H1 (cell line): ENCODE results near the gene ASCC1. TPM values are rescaled to one million over a fixed set of nuclear protein-coding genes. Genes with fewer than 3 reads are reported as not detected.

Source experiments
- CTCF ChIA-PET: fragments of 300-600 bp; sonication (Branson Sonifier 250); formaldehyde crosslinking; loops from one replicate; lab custom pipeline; 2021; ENCODE audit not compliant: partially characterized antibody; lab: Charles Lee
- POLR2A ChIA-PET: fragments of 300-600 bp; sonication (Branson Sonifier 250); formaldehyde crosslinking; loops from one replicate; lab custom pipeline; 2021; ENCODE audit warnings: inconsistent platforms; ENCODE audit not compliant: partially characterized antibody; lab: Charles Lee
- DNase-seq, 2 experiments: peaks; one replicate each; pipeline versions ENCODE4 v3.0.0 to v3.0.0-alpha.2; 2010 to 2022; ENCODE audit warnings: low spot score in 2 of 2, low read depth in 1 of 2, mixed read lengths in 1 of 2
- FAIRE-seq: peaks from 2 replicates; lab custom pipeline; 2011; peaks lifted over from hg19 to GRCh38; lab: Jason Lieb, UNC
- H2AFZ ChIP-seq: 2 replicates; pipeline ENCODE4 v1.8.1; 2012; ENCODE audit warnings: low read length, inconsistent platforms
- H2AK5ac ChIP-seq: 2 replicates; pipeline ENCODE4 v1.6.1; 2013; ENCODE audit warnings: low read depth, low read length
- H2BK120ac ChIP-seq: replicated peaks from 2 replicates; pipeline ENCODE3; 2013; ENCODE audit warnings: low read depth, low read length, inconsistent platforms
- H2BK12ac ChIP-seq: 2 replicates; pipeline ENCODE4 v1.6.1; 2013; ENCODE audit warnings: low read depth, low read length
- H2BK15ac ChIP-seq: 2 replicates; pipeline ENCODE4 v1.6.1; 2013; ENCODE audit warnings: low read length
- H2BK20ac ChIP-seq: 2 replicates; pipeline ENCODE4 v1.6.1; 2013; ENCODE audit warnings: low read length
- H2BK5ac ChIP-seq: 2 replicates; pipeline ENCODE4 v1.6.1; 2013; ENCODE audit warnings: low read depth, low read length
- H3K14ac ChIP-seq: 2 replicates; pipeline ENCODE4 v1.6.1; 2013; ENCODE audit warnings: inconsistent platforms; ENCODE audit not compliant: insufficient read length
- H3K18ac ChIP-seq: 2 replicates; pipeline ENCODE4 v1.6.1; 2013; ENCODE audit warnings: low read length; ENCODE audit errors: extremely low read depth
- H3K23ac ChIP-seq: 2 replicates; pipeline ENCODE4 v1.6.1; 2013; ENCODE audit warnings: inconsistent platforms; ENCODE audit not compliant: insufficient read length
- H3K23me2 ChIP-seq: 2 replicates; pipeline ENCODE4 v1.6.1; 2013; ENCODE audit warnings: low read depth, low read length
- H3K27ac ChIP-seq: 2 replicates; pipeline ENCODE4 v1.6.1; 2011; ENCODE audit warnings: low read depth, low read length, inconsistent platforms
- H3K27me3 ChIP-seq, 4 experiments: replicated peaks in 1 of 4; 1 replicate in 1 of 4; 2 replicates in 3 of 4; pipeline versions ENCODE4 v1.6.1 to v1.8.1; 2011 to 2013; ENCODE audit warnings: low read length in 3 of 4, mild to moderate bottlenecking in 3 of 4, inconsistent platforms in 2 of 4, mixed read lengths in 2 of 4, moderate library complexity in 1 of 4; ENCODE audit not compliant: control insufficient read depth in 3 of 4, insufficient read depth in 3 of 4; ENCODE audit errors: extremely low read depth in 1 of 4
- H3K36me3 ChIP-seq, 4 experiments: 2 replicates each; pipeline versions ENCODE4 v1.6.1 to v1.8.1; 2011 to 2013; ENCODE audit warnings: mild to moderate bottlenecking in 4 of 4, low read length in 3 of 4, moderate library complexity in 2 of 4, control low read depth in 1 of 4, inconsistent platforms in 1 of 4; ENCODE audit not compliant: insufficient read depth in 4 of 4, control insufficient read depth in 2 of 4
- H3K4ac ChIP-seq: replicated peaks from 2 replicates; pipeline ENCODE3; 2013; ENCODE audit warnings: low read length, low read depth, mixed read lengths, inconsistent platforms; ENCODE audit not compliant: insufficient read length
- H3K4me1 ChIP-seq, 4 experiments: replicated peaks in 1 of 4; 1 replicate in 1 of 4; 2 replicates in 3 of 4; pipeline versions ENCODE4 v1.6.1 to v1.8.1; 2011 to 2013; ENCODE audit warnings: low read length in 3 of 4, inconsistent platforms in 2 of 4, mixed read lengths in 1 of 4; ENCODE audit not compliant: insufficient read depth in 4 of 4, control insufficient read depth in 3 of 4
- H3K4me2 ChIP-seq, 2 experiments: 2 replicates each; pipeline versions ENCODE4 v1.6.1 to v1.8.1; 2011 to 2013; ENCODE audit warnings: low read depth in 2 of 2, low read length in 2 of 2, control low read depth in 1 of 2, inconsistent platforms in 1 of 2, mild to moderate bottlenecking in 1 of 2; ENCODE audit not compliant: insufficient read depth in 1 of 2
- H3K4me3 ChIP-seq, 4 experiments: fragments of 200-600, 300-600 bp in 1 of 4; sonication (generic), shearing (Covaris generic), sonication (Bioruptor Twin) in 1 of 4; 2 replicates each; pipeline versions ENCODE4 v1.5.1 to v1.8.1; 2011 to 2016; ENCODE audit warnings: low read length in 4 of 4, low read depth in 3 of 4, control low read depth in 2 of 4, inconsistent platforms in 2 of 4, mild to moderate bottlenecking in 2 of 4, mixed read lengths in 1 of 4, moderate library complexity in 1 of 4; ENCODE audit not compliant: insufficient read depth in 2 of 4; ENCODE audit errors: extremely low read depth in 1 of 4
- H3K56ac ChIP-seq: replicated peaks from 2 replicates; pipeline ENCODE3; 2013; ENCODE audit warnings: low read depth, mild to moderate bottlenecking, mixed read lengths, low read length, inconsistent platforms; ENCODE audit not compliant: insufficient read length
- H3K79me1 ChIP-seq: 2 replicates; pipeline ENCODE4 v1.6.1; 2013; ENCODE audit warnings: low read depth, low read length, control low read depth
- H3K79me2 ChIP-seq, 2 experiments: 2 replicates each; pipeline versions ENCODE4 v1.6.1 to v1.8.1; 2012 to 2013; ENCODE audit warnings: low read length in 2 of 2, mild to moderate bottlenecking in 2 of 2, inconsistent platforms in 1 of 2; ENCODE audit not compliant: insufficient read depth in 2 of 2, control insufficient read depth in 1 of 2
- H3K9ac ChIP-seq, 4 experiments: replicated peaks in 1 of 4; 1 replicate in 1 of 4; 2 replicates in 3 of 4; pipeline versions ENCODE4 v1.6.1 to v1.8.1; 2011 to 2013; ENCODE audit warnings: low read depth in 3 of 4, low read length in 3 of 4, control low read depth in 2 of 4, mild to moderate bottlenecking in 2 of 4, moderate library complexity in 2 of 4, inconsistent platforms in 1 of 4; ENCODE audit errors: extremely low read depth in 1 of 4
- H3K9me3 ChIP-seq, 2 experiments: 2 replicates each; pipeline versions ENCODE4 v1.6.1 to v1.8.1; 2012 to 2013; ENCODE audit warnings: mild to moderate bottlenecking in 2 of 2, moderate library complexity in 2 of 2, control low read depth in 1 of 2, inconsistent platforms in 1 of 2, low read depth in 1 of 2, low read length in 1 of 2, mixed read lengths in 1 of 2; ENCODE audit not compliant: insufficient read depth in 2 of 2
- H4K20me1 ChIP-seq, 2 experiments: replicated peaks in 1 of 2; 2 replicates each; pipeline versions ENCODE3 to v1.8.1; 2011 to 2013; ENCODE audit warnings: inconsistent platforms in 2 of 2, low read length in 2 of 2, mild to moderate bottlenecking in 1 of 2; ENCODE audit not compliant: insufficient read depth in 2 of 2, control insufficient read depth in 1 of 2
- H4K5ac ChIP-seq: 2 replicates; pipeline ENCODE4 v1.6.1; 2013; ENCODE audit warnings: low read length, low read depth, mixed read lengths, inconsistent platforms; ENCODE audit not compliant: insufficient read length
- H4K8ac ChIP-seq: 2 replicates; pipeline ENCODE4 v1.8.0; 2013; ENCODE audit warnings: mild to moderate bottlenecking, moderate library complexity, low read length, inconsistent platforms; ENCODE audit not compliant: insufficient read depth; ENCODE audit errors: extremely low read depth
- H4K91ac ChIP-seq: replicated peaks from 2 replicates; pipeline ENCODE3; 2013; ENCODE audit warnings: low read length, mixed read lengths, inconsistent platforms; ENCODE audit not compliant: insufficient read length
- BACH1 ChIP-seq: IDR thresholded peaks from 2 replicates; pipeline ENCODE4 v1.6.1; 2012; ENCODE audit warnings: low read length, improper control_type of control experiment
- CBX8 ChIP-seq: fragments of 300-800, 300-1000 bp; sonication (generic); IDR thresholded peaks from 2 replicates; pipeline ENCODE4 v1.7.1; 2016; ENCODE audit warnings: low read depth, low read length, borderline replicate concordance
- JUN ChIP-seq: IDR thresholded peaks from 2 replicates; pipeline ENCODE4 v1.6.1; 2011; ENCODE audit warnings: low read depth, mild to moderate bottlenecking, improper control_type of control experiment, low read length
- KDM1A ChIP-seq: fragments of 200-600, 300-600 bp; sonication (generic); IDR thresholded peaks from 2 replicates; pipeline ENCODE4 v1.7.1; 2016; ENCODE audit warnings: mild to moderate bottlenecking, low read length, borderline replicate concordance
- KDM5A ChIP-seq: fragments of 200-600 bp; IDR thresholded peaks from 2 replicates; pipeline ENCODE4 v1.7.1; 2012; ENCODE audit warnings: mild to moderate bottlenecking, low read length, inconsistent platforms, mixed read lengths
- NRF1 ChIP-seq: IDR thresholded peaks from 2 replicates; pipeline ENCODE4 v1.6.1; 2011; ENCODE audit warnings: mild to moderate bottlenecking, low read depth, low read length, improper control_type of control experiment
- RBBP5 ChIP-seq: IDR thresholded peaks from 2 replicates; pipeline ENCODE4 v1.7.1; 2012; ENCODE audit warnings: low read depth, mild to moderate bottlenecking, inconsistent platforms, low read length, moderate library complexity, borderline replicate concordance
- SP4 ChIP-seq: IDR thresholded peaks from 2 replicates; pipeline ENCODE4 v1.6.1; 2012; ENCODE audit warnings: low read length, inconsistent platforms
- TBP ChIP-seq: IDR thresholded peaks from 2 replicates; pipeline ENCODE4 v1.6.1; 2011; ENCODE audit warnings: low read depth, low read length, improper control_type of control experiment
- WGBS, 2 experiments: shearing (Covaris generic) in 1 of 2; methylation state at CpG; one replicate each; pipeline versions ENCODE4 v1.1.6 to v1.1.7; 2013 to 2015; ENCODE audit warnings: low lambda C conversion rate in 2 of 2, mixed read lengths in 2 of 2, inconsistent platforms in 1 of 2, low coverage in 1 of 2, missing lambda C conversion rate in 1 of 2; ENCODE audit not compliant: insufficient replicate concordance in 2 of 2, insufficient coverage in 1 of 2, insufficient read length in 1 of 2; ENCODE audit errors: extremely low coverage in 1 of 2, missing lambda C conversion rate in 1 of 2; 5-methylcytosine and 5-hydroxymethylcytosine counted together
- polyA plus RNA-seq, 7 experiments: library from polyadenylated mRNA; depleted of rRNA in 3 of 7; stranded (reverse) in 5 of 7; unstranded in 2 of 7; fragments of >200 nt in 5 of 7; fragments of 200-250 nt in 2 of 7; gene quantifications; 1 replicate in 5 of 7; 2 replicates in 1 of 7; 4 replicates in 1 of 7; pipeline versions ENCODE4 v1.2.1 to v1.2.3, GENCODE V29; 2011 to 2013; ENCODE audit warnings: missing spikeins in 2 of 7, mixed read lengths in 2 of 7
- total RNA-seq: library from RNA; stranded (reverse); fragmentation: NEBNext Ultra II Directional; extraction: Animal tissue kit (Norgen Biotek cat#: 25700); gene quantifications from 2 replicates; pipeline ENCODE4 v1.2.1, GENCODE V29; 2021
- TF ChIP-seq, protein P1 (sequence below): IDR thresholded peaks from 2 replicates; pipeline ENCODE4 v1.6.1; 2012; ENCODE audit warnings: inconsistent platforms
- TF ChIP-seq, protein P2 (sequence below), 3 experiments: IDR thresholded peaks; 1 replicate in 2 of 3; 2 replicates in 1 of 3; pipeline versions ENCODE4 v1.5.1 to v1.6.1; 2011; ENCODE audit warnings: low read length in 3 of 3, mild to moderate bottlenecking in 3 of 3, inconsistent platforms in 2 of 3, low read depth in 1 of 3, moderate library complexity in 1 of 3; ENCODE audit not compliant: insufficient read depth in 1 of 3; ENCODE audit errors: control extremely low read depth in 1 of 3

The ASCC1 gene
- total and polyA plus RNA-seq, 2 of the 8 experiments (the other 6 are each of a cell fraction or from before 2014, with no cell fraction given): 25.6 to 35.8 TPM

DNA sequence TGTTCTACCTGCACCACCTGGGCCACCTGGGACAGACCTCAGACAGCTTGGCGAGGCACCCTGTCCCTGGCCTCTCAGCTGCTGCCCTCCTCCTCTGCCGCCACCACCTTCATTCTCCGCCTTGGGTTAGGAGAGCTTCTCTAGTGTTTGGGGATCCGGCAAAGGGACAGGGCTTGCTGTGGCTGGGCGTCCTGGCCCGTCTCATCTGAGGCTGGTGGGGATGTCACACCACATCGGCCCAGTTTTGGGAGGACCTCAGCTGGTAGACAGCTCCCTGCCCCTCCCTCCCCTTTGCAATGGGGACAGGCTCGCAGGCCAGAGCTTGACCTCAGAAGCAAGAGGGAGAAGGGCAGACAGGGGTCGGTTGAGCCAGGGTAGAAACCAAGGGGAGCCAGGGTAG lies 154.1 kb downstream of the ASCC1 start:
- Histone ChIP-seq H2BK15ac (peak overlapping the region; percentile 46; the same call in 1 of the 2 replicates), H3K18ac (no peak overlapping the region), H3K14ac (no peak overlapping the region), H3K27ac (no peak overlapping the region), H3K4me1 (peaks cover 0 to 9% (median 7%) of the 10 kb centered on the region in 4 experiments; a peak in 4 of 7 replicates), H4K91ac (no peak overlapping the region), H3K27me3 (no peaks in the 10 kb centered on the region), H2BK12ac (0 out of 2 replicates have a peak overlapping the region, but pooled peaks have one; percentile 27), H2AK5ac (no peak overlapping the region), H3K4me2 (no peak overlapping the region), H4K8ac (no peak overlapping the region; the same call in 1 of the 2 replicates), H3K79me2 (no peaks in the 10 kb centered on the region), H4K20me1 (peaks cover 0 to 3% of the 10 kb centered on the region in 2 experiments), H3K23me2 (no peaks in the 10 kb centered on the region), H3K36me3 (no peaks in the 10 kb centered on the region), H3K23ac (no peak overlapping the region), H3K4ac (no peak overlapping the region), H4K5ac (no peak overlapping the region), H3K56ac (no peak overlapping the region), H2BK5ac (no peak overlapping the region), H2BK20ac (no peak overlapping the region), H3K9me3 (no peaks in the 10 kb centered on the region), H3K4me3 (no peak overlapping the region), H2AFZ (no peak overlapping the region), H3K9ac (no peak overlapping the region), H3K79me1 (no peaks in the 10 kb centered on the region), H2BK120ac (no peak overlapping the region)
- 84% methylated on average over 8 of the region's 9 CpGs; no CpG with 5 or more reads in 1 of the 2 experiments for WGBS, 2 experiments
- no peak for FAIRE-seq
- no peak for DNase-seq
- CTCF ChIA-PET: interaction anchor here (0.8 to 8.2 kb wide), 19 partner anchors 8 to 275 kb away, joined by 3 to 77 read pairs (median 5); partner anchors contain the start of gene SPOCK2
- POLR2A ChIA-PET: interaction anchor here (2.0 kb wide), 1 partner anchor 211 kb away, joined by 5 read pairs; the partner anchor contains the start of gene DDIT4
- TF ChIP-seq KDM1A (no peak), KDM5A (no peak), BACH1 (no peak), TBP (no peak), NRF1 (no peak), CBX8 (no peak), SP4 (no peak), RBBP5 (no peak), JUN (no peak)
- TF ChIP-seq, protein P1, sequence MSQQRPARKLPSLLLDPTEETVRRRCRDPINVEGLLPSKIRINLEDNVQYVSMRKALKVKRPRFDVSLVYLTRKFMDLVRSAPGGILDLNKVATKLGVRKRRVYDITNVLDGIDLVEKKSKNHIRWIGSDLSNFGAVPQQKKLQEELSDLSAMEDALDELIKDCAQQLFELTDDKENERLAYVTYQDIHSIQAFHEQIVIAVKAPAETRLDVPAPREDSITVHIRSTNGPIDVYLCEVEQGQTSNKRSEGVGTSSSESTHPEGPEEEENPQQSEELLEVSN: no peak
- TF ChIP-seq, protein P2, sequence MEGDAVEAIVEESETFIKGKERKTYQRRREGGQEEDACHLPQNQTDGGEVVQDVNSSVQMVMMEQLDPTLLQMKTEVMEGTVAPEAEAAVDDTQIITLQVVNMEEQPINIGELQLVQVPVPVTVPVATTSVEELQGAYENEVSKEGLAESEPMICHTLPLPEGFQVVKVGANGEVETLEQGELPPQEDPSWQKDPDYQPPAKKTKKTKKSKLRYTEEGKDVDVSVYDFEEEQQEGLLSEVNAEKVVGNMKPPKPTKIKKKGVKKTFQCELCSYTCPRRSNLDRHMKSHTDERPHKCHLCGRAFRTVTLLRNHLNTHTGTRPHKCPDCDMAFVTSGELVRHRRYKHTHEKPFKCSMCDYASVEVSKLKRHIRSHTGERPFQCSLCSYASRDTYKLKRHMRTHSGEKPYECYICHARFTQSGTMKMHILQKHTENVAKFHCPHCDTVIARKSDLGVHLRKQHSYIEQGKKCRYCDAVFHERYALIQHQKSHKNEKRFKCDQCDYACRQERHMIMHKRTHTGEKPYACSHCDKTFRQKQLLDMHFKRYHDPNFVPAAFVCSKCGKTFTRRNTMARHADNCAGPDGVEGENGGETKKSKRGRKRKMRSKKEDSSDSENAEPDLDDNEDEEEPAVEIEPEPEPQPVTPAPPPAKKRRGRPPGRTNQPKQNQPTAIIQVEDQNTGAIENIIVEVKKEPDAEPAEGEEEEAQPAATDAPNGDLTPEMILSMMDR (IDR thresholded peaks at IDR 0.05; ENCODE audit: control extremely low read depth in 1 of 3, insufficient read depth in 1 of 3, low read depth in 1 of 3, low read length in 3 of 3): no peak
